HG03175 (cell line): ENCODE data around the gene TRIM63.
A peak's percentile ranks its signal among the peaks of the same experiment; 100 is the strongest.

Source experiments
- ATAC-seq: cut with Tn5 transposase; IDR thresholded peaks from one replicate; pipeline ENCODE4 v1.9.1; 2021; ENCODE audit warnings: mild to moderate bottlenecking, moderate library complexity; ENCODE audit not compliant: unreplicated experiment

Gene TRIM63

GRCh38 chr1:26089125-26089524, 21.7 kb upstream of the TRIM63 start:
- no peak for ATAC-seq

- ATAC-seq = no peak
Observed at GRCh38 chr1:26084844-26085243, 17.4 kb upstream of the TRIM63 start.

DNA sequence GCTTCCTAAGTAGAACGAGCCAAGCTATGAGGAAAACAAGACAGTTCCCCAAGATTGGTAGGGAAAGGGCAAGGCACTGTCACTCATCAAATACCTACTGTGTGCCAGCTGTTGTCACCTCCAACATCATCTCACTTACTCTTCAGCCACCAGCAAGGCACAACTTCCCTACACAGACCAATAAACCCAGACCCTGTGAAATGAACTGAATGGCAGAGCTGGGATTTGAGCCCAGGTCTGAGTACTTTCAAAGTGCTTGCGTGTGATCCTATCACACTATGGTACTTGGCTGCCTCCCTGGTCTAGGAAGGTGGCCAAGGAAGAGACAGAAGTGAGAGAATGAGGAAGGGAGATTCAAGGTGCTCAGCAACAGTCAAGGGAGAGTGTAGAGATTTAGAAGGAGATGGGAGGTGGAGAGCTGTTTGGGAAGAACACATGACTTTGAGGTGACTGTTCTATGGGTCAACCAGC, 16.7 kb upstream of the TRIM63 start:
- ATAC-seq = no peak

GRCh38 chr1:26083208-26083607, 15.8 kb upstream of the TRIM63 start:
- ATAC-seq = no peak

DNA sequence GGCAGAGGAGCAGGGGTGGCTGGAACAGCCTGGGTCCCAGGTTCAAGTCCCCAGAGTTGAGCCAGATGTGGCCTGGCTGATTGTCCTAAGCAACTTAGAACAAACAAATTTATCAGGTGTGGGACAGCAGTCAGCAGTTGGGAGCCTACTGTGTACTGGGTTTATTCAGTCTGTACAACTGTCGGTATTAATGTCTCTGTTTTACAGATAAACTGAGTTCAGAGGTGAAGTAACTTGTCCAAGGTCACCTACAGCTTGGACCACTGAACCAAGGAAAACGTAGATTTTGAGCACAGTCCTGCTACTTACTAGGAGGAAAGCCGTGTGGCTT, 14.6 kb upstream of the TRIM63 start:
- ATAC-seq = no peak

- no peak for ATAC-seq
Observed at GRCh38 chr1:26081267-26082019, 14.0 kb upstream of the TRIM63 start.

- ATAC-seq = no peak
Observed at GRCh38 chr1:26079960-26080814, 12.8 kb upstream of the TRIM63 start.

DNA sequence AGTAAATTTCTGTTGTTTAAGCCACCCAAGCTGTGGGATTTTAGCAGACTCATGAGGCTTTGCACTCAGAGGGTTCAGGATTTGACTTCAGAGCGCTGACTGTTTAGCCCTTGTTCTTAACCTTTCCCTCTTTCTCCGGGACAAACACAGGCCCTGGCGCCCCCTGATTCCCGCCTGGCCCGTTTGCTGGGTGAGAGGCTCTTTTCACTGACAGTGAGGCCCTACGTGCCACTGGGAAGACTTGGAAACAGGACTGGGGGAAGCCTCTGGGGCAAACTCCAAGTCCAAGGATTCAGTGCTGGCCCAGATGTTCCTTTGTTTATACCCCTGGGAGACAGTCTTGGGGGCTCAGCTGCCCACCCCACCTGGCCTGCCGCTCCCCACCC, 11.7 kb upstream of the TRIM63 start:
- no peak for ATAC-seq

- no peak for ATAC-seq
Observed at GRCh38 chr1:26078286-26079177, 11.1 kb upstream of the TRIM63 start.

DNA sequence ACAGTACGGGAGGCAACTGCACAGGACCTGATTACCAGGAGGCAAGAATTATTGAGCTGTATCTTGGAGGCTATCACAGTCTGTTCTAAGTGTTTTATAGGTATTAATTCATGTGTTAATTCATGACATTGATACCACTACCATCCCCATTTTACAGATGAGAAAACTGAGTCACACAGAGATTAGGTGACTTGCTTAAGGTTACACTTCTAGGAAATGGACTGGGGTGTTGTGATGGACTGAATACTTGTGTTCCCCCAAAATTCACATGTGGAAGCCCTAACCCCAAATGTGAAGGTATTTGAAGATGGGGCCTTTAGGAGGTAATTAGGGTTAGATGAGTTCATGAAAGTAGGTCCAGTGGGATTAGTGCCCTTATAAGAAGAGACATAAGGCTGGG, 10.1 kb upstream of the TRIM63 start:
- ATAC-seq = no peak

- no peak for ATAC-seq
Observed at GRCh38 chr1:26075421-26076144, 8.2 kb upstream of the TRIM63 start.

DNA sequence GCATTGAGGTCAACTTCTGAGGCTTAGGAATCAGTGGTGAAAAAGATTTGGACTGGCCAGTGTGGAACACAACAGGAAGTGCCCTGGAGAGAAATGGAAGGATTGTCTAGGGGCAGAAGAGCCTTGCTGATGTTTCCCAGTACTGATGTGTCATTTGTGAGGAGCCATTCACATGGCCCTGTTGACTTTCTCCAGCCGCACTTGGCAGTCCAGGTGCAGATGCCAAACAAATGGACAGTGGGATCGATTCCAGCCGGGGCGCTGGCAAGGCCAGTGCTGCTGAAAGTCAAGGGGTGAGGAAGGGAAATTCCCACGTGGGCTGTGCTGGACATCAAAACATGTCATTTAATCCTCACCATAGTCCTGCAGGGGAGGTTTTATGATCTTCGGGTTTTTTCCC, 4.9 kb upstream of the TRIM63 start:
- no peak for ATAC-seq

DNA sequence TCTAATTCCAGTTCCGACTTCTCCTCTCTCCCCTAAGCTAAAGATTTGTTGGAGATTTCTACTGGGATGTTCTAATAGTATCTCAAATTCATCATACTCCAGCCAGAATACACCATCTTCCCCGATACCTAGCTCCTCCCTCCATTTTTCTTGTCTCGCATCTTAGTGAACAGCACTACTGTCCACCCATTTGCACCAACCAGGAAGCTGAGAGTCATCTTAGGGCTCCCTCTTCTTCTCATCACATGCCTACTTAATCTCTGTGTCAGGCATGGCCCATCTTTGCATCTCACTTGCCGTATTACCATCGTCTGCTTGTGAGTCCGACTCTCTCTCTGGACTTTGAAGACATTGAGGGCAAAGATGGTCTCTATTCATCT, 3.5 kb upstream of the TRIM63 start:
- ATAC-seq = no peak

DNA sequence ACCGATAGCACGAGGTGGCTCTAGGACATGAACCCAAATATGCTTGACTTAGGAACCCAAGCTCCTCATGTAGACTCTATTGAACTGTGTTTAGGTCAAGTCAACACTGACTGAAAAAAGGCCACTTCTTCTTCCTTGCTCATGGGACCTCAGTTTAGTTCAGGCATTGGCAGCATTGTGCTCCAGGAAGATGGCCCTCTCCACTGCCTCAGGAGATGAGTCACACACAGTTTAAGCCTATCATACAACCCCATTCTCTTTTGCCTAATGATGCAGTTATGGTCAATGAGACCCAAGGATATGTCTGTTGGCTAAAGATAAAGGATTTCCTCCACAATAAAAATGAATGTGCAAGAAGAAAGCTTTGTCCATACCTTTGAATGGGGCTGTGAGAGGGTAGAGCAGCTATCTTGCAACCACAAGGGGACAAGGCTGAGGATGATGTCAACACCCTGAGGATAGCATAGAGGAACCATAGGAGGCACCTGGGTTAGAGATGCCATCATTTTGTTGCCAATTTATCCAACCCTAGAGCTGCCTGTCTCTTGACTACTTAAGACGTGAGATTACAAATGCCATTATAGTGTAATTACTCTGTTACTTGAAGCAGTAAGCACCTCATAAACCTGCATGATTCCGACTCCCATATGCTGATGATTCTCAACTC, 3.0 kb upstream of the TRIM63 start:
- no peak for ATAC-seq

- no peak for ATAC-seq
Observed at GRCh38 chr1:26069941-26070295, 2.5 kb upstream of the TRIM63 start.

DNA sequence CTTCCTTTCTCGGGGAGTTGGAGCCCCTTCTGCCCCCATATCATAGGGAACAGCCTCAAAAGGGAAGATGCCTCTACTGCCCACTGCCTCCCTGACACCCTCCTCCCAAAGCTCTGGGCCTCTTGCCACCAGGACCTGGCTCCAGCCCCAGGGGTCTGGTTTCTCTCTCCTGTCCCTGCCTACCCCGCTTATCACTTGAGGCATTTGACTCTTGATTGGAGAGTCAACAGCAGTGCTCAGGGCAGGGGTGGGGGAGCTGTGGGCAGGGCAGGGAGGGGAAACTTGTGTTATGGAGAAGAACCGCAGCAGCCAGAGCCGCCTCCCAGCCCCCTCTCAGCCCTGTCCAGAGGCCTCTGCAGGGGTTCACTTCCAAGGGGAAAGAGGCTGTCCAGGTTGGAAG, 573 bp downstream of the TRIM63 start:
- no peak for ATAC-seq

DNA sequence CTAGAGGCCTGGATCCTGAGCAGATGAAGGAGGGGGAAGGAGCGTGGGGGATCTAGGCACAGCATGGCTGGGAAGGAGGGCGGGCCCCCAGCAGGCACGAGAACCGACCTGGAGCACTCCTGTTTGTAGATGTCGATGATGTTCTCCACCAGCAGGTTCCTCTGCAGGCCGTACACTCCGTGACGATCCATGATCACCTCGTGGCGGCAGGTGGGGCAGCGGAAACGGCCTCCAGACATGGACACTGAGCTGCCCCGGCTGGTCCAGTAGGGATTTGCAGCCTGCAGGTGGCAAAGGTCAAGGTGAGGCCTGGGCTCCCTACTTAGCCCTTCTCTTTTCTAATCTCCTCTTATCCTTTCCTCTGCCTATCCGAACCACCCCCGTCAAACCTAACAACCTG, 1.3 kb downstream of the TRIM63 start:
- no peak for ATAC-seq

- ATAC-seq = peak; percentile 74
Observed at GRCh38 chr1:26064553-26064952, 2.9 kb downstream of the TRIM63 start.

GRCh38 chr1:26060832-26061574, 6.4 kb downstream of the TRIM63 start:
- no peak for ATAC-seq

GRCh38 chr1:26059906-26060305, 7.5 kb downstream of the TRIM63 start:
- no peak for ATAC-seq
